Mesenchymal stem cell (in vitro differentiated cells and primary cell): ENCODE results near the gene EXOC4.

Experiments
- DNase-seq: peaks from one replicate; pipeline ENCODE4 v3.0.0-alpha.2; 2013
- H2AFZ ChIP-seq: one replicate; pipeline ENCODE4 v1.6.1; 2013; ENCODE audit warnings: low read depth, mild to moderate bottlenecking, control low read depth, inconsistent platforms, low read length, moderate library complexity
- H2AK5ac ChIP-seq: 2 replicates; pipeline ENCODE4 v1.6.1; 2013; ENCODE audit warnings: low read length, moderate library complexity, mild to moderate bottlenecking, inconsistent platforms; ENCODE audit not compliant: severe bottlenecking
- H2BK120ac ChIP-seq: one replicate; pipeline ENCODE4 v1.6.1; 2013; ENCODE audit warnings: low read depth, mild to moderate bottlenecking, inconsistent platforms, low read length, moderate library complexity
- H2BK12ac ChIP-seq, 2 experiments: one replicate each; pipeline ENCODE4 v1.6.1; 2013; ENCODE audit warnings: inconsistent platforms in 2 of 2, low read length in 2 of 2, mild to moderate bottlenecking in 2 of 2, moderate library complexity in 2 of 2, control low read depth in 1 of 2
- H2BK15ac ChIP-seq: one replicate; pipeline ENCODE4 v1.6.1; 2013; ENCODE audit warnings: mild to moderate bottlenecking, low read depth, inconsistent platforms; ENCODE audit not compliant: poor library complexity, severe bottlenecking
- H2BK5ac ChIP-seq: 2 replicates; pipeline ENCODE4 v1.6.1; 2013; ENCODE audit warnings: low read depth, mild to moderate bottlenecking, low read length, control low read depth, inconsistent platforms; ENCODE audit not compliant: poor library complexity, severe bottlenecking
- H3K14ac ChIP-seq, 2 experiments: one replicate each; pipeline ENCODE4 v1.6.1; 2013; ENCODE audit warnings: inconsistent platforms in 2 of 2, low read length in 2 of 2, control low read depth in 1 of 2, mild to moderate bottlenecking in 1 of 2, moderate library complexity in 1 of 2
- H3K18ac ChIP-seq, 2 experiments: one replicate each; pipeline ENCODE4 v1.6.1; 2013; ENCODE audit warnings: inconsistent platforms in 2 of 2, low read length in 2 of 2, control low read depth in 1 of 2, low read depth in 1 of 2, mild to moderate bottlenecking in 1 of 2
- H3K23ac ChIP-seq, 2 experiments: one replicate each; pipeline ENCODE4 v1.6.1; 2013; ENCODE audit warnings: inconsistent platforms in 2 of 2, low read length in 2 of 2, mild to moderate bottlenecking in 2 of 2, moderate library complexity in 2 of 2, control low read depth in 1 of 2
- H3K27ac ChIP-seq: 2 replicates; pipeline ENCODE4 v1.5.1; 2013; ENCODE audit warnings: mild to moderate bottlenecking, moderate library complexity, low read length, control low read depth, inconsistent platforms; ENCODE audit not compliant: poor library complexity, severe bottlenecking
- H3K27me3 ChIP-seq, 2 experiments: 2 replicates each; pipeline versions ENCODE4 v1.6.1 to v1.7.0; 2013; ENCODE audit warnings: low read length in 2 of 2, mild to moderate bottlenecking in 2 of 2, moderate library complexity in 2 of 2, control low read depth in 1 of 2, inconsistent platforms in 1 of 2; ENCODE audit not compliant: control insufficient read depth in 1 of 2, insufficient read depth in 1 of 2
- H3K36me3 ChIP-seq, 2 experiments: 2 replicates each; pipeline versions ENCODE4 v1.6.1 to v1.7.0; 2013; ENCODE audit warnings: low read length in 2 of 2, control low read depth in 1 of 2, inconsistent platforms in 1 of 2, low read depth in 1 of 2, mild to moderate bottlenecking in 1 of 2; ENCODE audit not compliant: insufficient read depth in 2 of 2, control insufficient read depth in 1 of 2
- H3K4ac ChIP-seq, 2 experiments: one replicate each; pipeline ENCODE4 v1.6.1; 2013; ENCODE audit warnings: inconsistent platforms in 2 of 2, low read length in 2 of 2, mild to moderate bottlenecking in 2 of 2, moderate library complexity in 2 of 2, control low read depth in 1 of 2, low read depth in 1 of 2
- H3K4me1 ChIP-seq: 2 replicates; pipeline ENCODE4 v1.6.1; 2013; ENCODE audit warnings: low read depth, low read length, control low read depth; ENCODE audit not compliant: control insufficient read depth, insufficient read depth
- H3K4me2 ChIP-seq: 2 replicates; pipeline ENCODE4 v1.6.1; 2013; ENCODE audit warnings: low read length, mild to moderate bottlenecking, inconsistent platforms; ENCODE audit not compliant: poor library complexity, severe bottlenecking
- H3K4me3 ChIP-seq, 2 experiments: 2 replicates each; pipeline versions ENCODE4 v1.5.1 to v1.7.0; 2013; ENCODE audit warnings: low read length in 2 of 2, mild to moderate bottlenecking in 2 of 2, control low read depth in 1 of 2, low read depth in 1 of 2; ENCODE audit not compliant: insufficient read depth in 1 of 2
- H3K79me1 ChIP-seq: replicated peaks from 2 replicates; pipeline ENCODE4 v1.6.1; 2013; ENCODE audit warnings: mild to moderate bottlenecking, control low read depth, low read length, inconsistent platforms; ENCODE audit not compliant: poor library complexity, severe bottlenecking
- H3K9ac ChIP-seq: 2 replicates; pipeline ENCODE4 v1.7.0; 2013; ENCODE audit warnings: mild to moderate bottlenecking, low read length, moderate library complexity
- H3K9me3 ChIP-seq: 2 replicates; pipeline ENCODE4 v1.7.0; 2013; ENCODE audit warnings: mild to moderate bottlenecking, low read length; ENCODE audit not compliant: control insufficient read depth
- H4K8ac ChIP-seq: one replicate; pipeline ENCODE4 v1.6.1; 2013; ENCODE audit warnings: inconsistent platforms, mild to moderate bottlenecking, low read length, moderate library complexity
- H4K91ac ChIP-seq: one replicate; pipeline ENCODE4 v1.6.1; 2013; ENCODE audit warnings: mild to moderate bottlenecking, low read length, inconsistent platforms
- WGBS: methylation state at CpG from one replicate; pipeline ENCODE4 v1.1.7; 2013; ENCODE audit warnings: mixed read lengths; 5-methylcytosine and 5-hydroxymethylcytosine counted together

Gene EXOC4

DNA sequence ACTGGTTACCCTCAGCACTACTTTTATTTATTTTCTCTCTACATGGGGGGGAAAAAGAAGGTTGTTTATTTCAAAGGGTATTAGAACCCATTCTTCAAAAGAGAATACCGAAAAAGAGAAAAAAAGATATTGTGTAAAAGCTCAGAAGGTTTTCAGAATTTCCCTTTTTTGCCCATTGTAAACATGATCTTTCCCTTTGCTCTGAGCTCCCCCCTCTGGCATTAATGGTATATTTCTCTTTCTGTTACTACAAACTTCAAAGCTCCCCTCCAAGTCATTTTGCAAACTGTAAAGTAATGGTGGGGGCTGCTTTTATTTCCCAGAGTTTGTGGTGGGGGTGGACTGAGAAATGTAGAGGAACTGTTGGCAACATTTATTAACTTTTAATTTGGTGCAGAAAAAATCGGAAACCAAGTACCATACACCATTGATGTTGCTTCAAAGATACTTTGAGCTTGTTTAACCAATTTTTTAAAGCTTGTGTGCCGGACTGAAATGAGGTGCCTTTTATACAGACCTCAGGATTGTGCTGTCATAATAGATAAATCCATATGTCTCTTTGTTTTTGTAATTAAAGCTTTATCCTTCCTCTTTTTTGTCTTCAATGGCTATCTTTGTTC is 181.5 kb downstream of the EXOC4 start:
- peaks cover 22% of the 10 kb centered on the region for H3K79me1 ChIP-seq
- H2AFZ ChIP-seq: no peak overlapping the region
- no peaks in the 10 kb centered on the region for H3K9me3 ChIP-seq
- H3K4me1 ChIP-seq: no peaks in the 10 kb centered on the region
- H3K23ac ChIP-seq: no peak overlapping the region
- no peak overlapping the region for H2BK12ac ChIP-seq
- no peak overlapping the region for H3K4me2 ChIP-seq
- no peak overlapping the region for H3K4me3 ChIP-seq
- H3K27ac ChIP-seq: no peak overlapping the region
- no peak overlapping the region for H2BK120ac ChIP-seq
- no peak overlapping the region for H2AK5ac ChIP-seq
- no peak overlapping the region for H3K4ac ChIP-seq
- no CpG with 5 or more reads among the region's 3 CpGs for WGBS
- H4K91ac ChIP-seq: no peak overlapping the region
- peaks cover 0 to 5% of the 10 kb centered on the region in 2 experiments for H3K36me3 ChIP-seq
- peak; percentile 41 for DNase-seq
- no peak overlapping the region for H2BK15ac ChIP-seq
- no peak overlapping the region for H3K14ac ChIP-seq
- H4K8ac ChIP-seq: no peak overlapping the region
- H2BK5ac ChIP-seq: no peak overlapping the region
- H3K27me3 ChIP-seq: no peaks in the 10 kb centered on the region
- H3K18ac ChIP-seq: no peak overlapping the region
- peak overlapping the region; percentile 88 for H3K9ac ChIP-seq

DNA sequence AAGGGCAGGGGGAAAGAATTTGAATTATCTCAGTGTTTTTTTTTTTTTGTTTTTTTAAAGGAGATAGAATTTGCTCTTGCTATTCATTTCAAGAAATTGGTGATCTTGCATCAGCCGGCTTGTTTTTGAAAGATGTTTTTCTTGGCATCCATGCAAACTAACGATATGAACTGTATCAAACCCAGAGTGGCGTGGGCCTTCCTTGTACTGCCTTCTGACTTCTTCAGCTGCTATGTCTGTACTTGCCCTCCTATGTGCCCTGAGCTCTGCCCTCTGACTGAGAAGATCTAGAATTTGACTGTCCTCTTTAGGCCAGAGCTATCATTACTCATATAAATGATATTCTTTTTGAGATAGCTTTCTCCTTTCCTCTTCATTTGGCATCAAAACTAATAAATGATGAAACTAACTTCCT is 183.1 kb downstream of the EXOC4 start:
- H2BK5ac ChIP-seq: no peak overlapping the region
- no peak overlapping the region for H2BK120ac ChIP-seq
- no peak overlapping the region for H4K91ac ChIP-seq
- H4K8ac ChIP-seq: no peak overlapping the region
- H3K4me1 ChIP-seq: no peaks in the 10 kb centered on the region
- WGBS: 96% methylated on average over 3 of the region's 3 CpGs
- H3K9me3 ChIP-seq: no peaks in the 10 kb centered on the region
- H3K18ac ChIP-seq: no peak overlapping the region
- no peak overlapping the region for H3K14ac ChIP-seq
- no peak overlapping the region for H2AFZ ChIP-seq
- H2BK12ac ChIP-seq: no peak overlapping the region
- no peaks in the 10 kb centered on the region for H3K27me3 ChIP-seq
- no peak overlapping the region for H3K4me3 ChIP-seq
- H2BK15ac ChIP-seq: no peak overlapping the region
- H3K4ac ChIP-seq: no peak overlapping the region
- H3K27ac ChIP-seq: peak overlapping the region; percentile 39
- no peaks in the 10 kb centered on the region for H3K36me3 ChIP-seq
- DNase-seq: peak; percentile 4
- H3K4me2 ChIP-seq: no peak overlapping the region
- no peak overlapping the region for H3K23ac ChIP-seq
- peaks cover 18% of the 10 kb centered on the region for H3K79me1 ChIP-seq
- H3K9ac ChIP-seq: peak overlapping the region; percentile 88
- H2AK5ac ChIP-seq: no peak overlapping the region

DNA sequence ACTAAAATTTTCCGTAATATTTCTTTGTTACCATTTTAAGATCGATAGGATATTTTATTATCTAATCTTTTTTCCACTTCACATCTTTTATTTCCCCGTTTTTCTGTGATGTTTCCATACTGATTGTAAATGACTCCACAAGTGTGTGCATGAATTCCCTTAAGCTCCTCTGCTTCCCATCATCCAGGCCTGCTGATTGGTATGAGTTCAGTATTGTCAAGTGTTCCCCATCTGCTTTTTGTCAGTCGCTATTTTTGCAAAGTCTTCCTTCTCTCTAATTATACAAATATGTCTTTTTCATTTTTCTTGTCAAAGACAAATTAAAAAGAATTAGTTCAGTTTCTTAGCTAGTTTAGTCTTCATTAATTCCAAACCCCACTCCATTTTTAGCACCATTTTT is 184.7 kb downstream of the EXOC4 start:
- Histone ChIP-seq H3K9me3 (no peaks in the 10 kb centered on the region), H3K4ac (no peak overlapping the region), H3K9ac (no peak overlapping the region)

DNA sequence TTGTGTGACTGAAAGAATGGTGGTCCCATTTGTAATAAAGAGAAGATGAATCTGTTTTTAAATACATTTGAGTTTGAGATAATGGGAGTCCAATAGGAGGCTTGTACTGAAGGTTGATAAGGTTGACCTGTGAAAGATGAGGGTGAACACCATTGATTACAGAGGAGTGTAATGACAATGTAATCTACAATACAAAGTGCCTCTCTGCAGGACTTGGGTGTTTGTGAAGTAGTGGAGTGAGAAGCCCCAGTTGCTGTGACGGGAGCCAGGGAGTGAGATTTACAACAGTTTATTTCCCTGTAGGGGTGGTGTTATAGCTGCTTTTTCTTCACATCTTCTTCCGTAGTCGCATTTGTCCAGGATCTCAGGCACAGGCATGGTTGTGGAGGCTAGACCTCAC is 189.9 kb downstream of the EXOC4 start:
- Histone ChIP-seq H3K9ac (no peak overlapping the region), H3K4me1 (no peaks in the 10 kb centered on the region), H2BK12ac (no peak overlapping the region), H2AFZ (no peak overlapping the region), H3K4ac (no peak overlapping the region), H2BK5ac (no peak overlapping the region), H2AK5ac (no peak overlapping the region), H4K8ac (no peak overlapping the region), H3K36me3 (no peaks in the 10 kb centered on the region), H3K4me2 (no peak overlapping the region), H3K27me3 (no peaks in the 10 kb centered on the region), H3K14ac (no peak overlapping the region), H3K9me3 (no peaks in the 10 kb centered on the region), H4K91ac (no peak overlapping the region), H3K4me3 (no peak overlapping the region), H3K18ac (no peak overlapping the region), H2BK15ac (no peak overlapping the region), H3K23ac (no peak overlapping the region), H3K27ac (no peak overlapping the region), H3K79me1 (peaks cover 34% of the 10 kb centered on the region), H2BK120ac (no peak overlapping the region)
- WGBS: 98% methylated on average over 3 of the region's 3 CpGs
- no peak for DNase-seq

More for the DNA sequence above, 184.7 kb downstream of the EXOC4 start:
- no peak overlapping the region for H2BK12ac ChIP-seq
- no peak overlapping the region for H3K23ac ChIP-seq
- no peak for DNase-seq
- no peaks in the 10 kb centered on the region for H3K4me1 ChIP-seq
- no peaks in the 10 kb centered on the region for H3K36me3 ChIP-seq
- no peaks in the 10 kb centered on the region for H3K27me3 ChIP-seq
- H4K91ac ChIP-seq: no peak overlapping the region
- H3K18ac ChIP-seq: no peak overlapping the region
- H3K4me2 ChIP-seq: no peak overlapping the region
- H3K4me3 ChIP-seq: no peak overlapping the region
- no peak overlapping the region for H2BK15ac ChIP-seq
- no peak overlapping the region for H4K8ac ChIP-seq
- H3K14ac ChIP-seq: no peak overlapping the region
- peaks cover 26% of the 10 kb centered on the region for H3K79me1 ChIP-seq
- no peak overlapping the region for H2AFZ ChIP-seq
- H2AK5ac ChIP-seq: peak overlapping the region; percentile 72
- no peak overlapping the region for H2BK120ac ChIP-seq
- no peak overlapping the region for H2BK5ac ChIP-seq
- no peak overlapping the region for H3K27ac ChIP-seq
- 82% methylated on average over 3 of the region's 4 CpGs for WGBS
